NCI-H460 (cell line): ENCODE results near the gene ST7. TPM values are rescaled to one million over a fixed set of nuclear protein-coding genes. Genes with fewer than 3 reads are reported as not detected.
"Not testable (repeated sequence)": the region's sequence is repeated elsewhere in the genome, so short reads cannot be mapped to it uniquely, and the experiment has no call there.

Experiments used
- DNase-seq: peaks from one replicate; pipeline ENCODE4 v3.0.0-alpha.2; 2016; ENCODE audit warnings: low read depth; ENCODE audit errors: extremely low read depth
- total RNA-seq: library from RNA; depleted of rRNA; stranded (reverse); fragments of >200 nt; shearing (Covaris generic); gene quantifications from 2 replicates; pipeline ENCODE4 v1.2.3, GENCODE V29; 2014

ST7 gene
- total RNA-seq, 1 experiment from 2014 or later = 30.7 TPM

GRCh38 chr7:117119192-117119924 is 166.1 kb downstream of the ST7 start:
- DNase-seq = peak; percentile 85

- not testable (repeated sequence) for DNase-seq
Observed at GRCh38 chr7:117120321-117120720, 167.0 kb downstream of the ST7 start.

DNA sequence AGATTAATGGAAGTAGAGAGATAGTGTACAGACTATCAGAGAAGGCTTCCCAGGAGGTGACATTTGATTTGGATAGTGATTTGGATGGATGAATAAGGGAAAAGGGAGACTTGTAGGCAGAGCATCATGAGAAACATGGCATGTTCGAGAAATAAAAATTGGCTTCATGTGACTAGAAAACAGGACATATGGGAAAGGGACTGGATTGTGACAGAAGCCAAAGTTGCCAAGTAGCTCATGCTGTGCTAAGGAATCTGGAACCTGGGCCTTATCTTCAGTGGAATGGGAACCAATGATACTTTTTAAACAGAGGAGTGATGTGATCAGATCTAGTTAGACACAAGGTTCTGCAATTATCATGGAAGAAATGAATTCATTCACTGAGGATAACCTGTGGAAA is 168.7 kb downstream of the ST7 start:
- DNase-seq = not testable (repeated sequence)

DNA sequence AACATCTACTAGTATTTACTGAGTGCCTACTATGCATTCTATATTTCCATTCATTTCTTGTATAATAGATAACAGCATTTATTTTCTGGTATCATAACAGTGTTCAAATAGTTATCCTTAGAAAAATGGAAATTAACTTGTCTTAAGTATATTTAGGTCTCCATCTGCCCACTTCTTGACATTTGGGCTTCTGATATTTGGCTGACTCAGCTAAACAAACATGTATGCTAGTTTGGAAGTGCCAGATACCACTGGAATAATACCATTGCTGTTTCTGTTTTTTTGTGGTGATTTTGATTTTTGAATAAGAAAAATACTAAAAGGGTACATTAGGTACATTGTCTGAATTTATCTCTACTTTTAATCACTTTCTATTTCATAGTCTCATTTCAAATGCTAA is 169.2 kb downstream of the ST7 start:
- DNase-seq = no peak

DNA sequence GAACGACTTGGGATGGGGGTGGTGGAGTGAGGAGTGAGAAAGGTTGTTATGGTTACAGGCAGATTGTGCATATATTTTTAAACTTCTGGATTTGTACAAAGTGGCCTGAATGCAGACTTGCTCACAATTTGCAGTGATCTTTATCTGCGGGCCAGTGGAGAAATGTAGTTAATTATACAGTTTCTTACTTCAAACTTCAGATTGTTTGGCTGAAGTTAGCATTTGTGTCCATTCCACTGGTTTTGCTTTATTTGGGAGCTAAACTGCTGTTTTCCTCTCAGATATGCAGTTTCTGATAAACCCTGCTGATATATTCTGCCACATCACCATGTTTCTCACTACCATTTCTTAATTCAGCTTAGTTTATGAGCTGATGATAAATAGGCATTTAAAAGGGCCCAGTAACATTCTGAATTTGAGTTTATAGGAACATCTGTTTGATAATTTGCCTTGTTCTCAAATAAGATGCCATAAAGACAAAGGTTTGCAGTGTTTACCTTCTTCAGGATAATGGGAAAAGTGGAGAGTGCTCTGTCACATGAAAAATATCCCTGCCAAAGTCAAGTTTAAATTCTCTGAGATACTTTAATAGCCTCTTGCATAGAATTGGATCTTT is 170.1 kb downstream of the ST7 start:
- DNase-seq = no peak

DNA sequence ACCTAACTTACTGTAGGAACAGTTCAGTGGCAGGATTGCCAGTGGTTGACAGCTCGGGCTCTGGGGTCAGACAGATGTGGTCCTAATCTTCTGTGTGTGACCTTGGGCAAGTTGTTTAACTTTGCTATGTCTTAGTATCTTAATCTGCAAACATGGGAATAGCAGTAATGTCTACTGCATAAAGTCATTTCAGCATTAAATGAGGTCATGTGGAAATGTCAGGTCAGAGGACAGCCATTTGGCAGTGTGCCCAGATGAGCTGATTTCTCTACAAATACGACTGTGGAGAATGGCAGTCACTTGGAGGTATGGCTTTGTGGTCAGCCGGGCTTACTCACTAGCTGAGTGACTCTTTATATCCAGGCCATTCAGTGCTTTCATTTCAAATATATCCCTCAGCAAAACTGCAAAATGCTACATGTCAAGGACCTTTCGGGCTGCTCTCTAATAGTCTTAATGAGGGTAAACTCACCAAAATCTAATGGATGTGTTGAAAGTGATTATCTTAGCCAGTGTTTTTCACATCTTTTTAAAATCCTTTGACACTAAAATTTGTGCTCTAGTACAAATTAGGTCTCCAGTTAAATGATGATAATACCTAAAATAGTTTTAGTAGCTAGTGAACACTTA is 171.4 kb downstream of the ST7 start:
- peak; percentile 26 for DNase-seq

GRCh38 chr7:117126676-117127075 is 173.4 kb downstream of the ST7 start:
- DNase-seq = no peak

- peak; percentile 54 for DNase-seq
Observed at GRCh38 chr7:117127585-117128168, 174.4 kb downstream of the ST7 start.

DNA sequence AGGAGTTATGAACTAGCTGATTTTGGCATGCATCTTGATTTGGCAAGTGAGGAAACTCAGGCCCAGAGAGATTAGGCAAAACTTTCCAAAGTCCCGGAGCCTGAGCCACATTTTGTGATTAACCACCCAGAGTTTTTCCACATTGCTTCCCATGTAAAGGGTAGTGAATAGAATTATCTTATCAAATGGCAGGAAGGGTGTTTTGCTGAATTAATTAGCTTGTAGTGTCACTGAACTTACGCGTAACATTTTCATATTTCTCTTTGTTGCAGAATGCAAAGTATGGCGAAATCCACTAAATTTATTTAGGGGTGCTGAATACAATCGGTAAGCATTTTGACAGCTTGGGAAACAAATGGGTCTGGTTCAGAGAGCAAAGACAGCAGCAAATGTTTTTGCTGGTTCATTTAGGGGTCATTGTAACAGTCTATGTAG is 176.2 kb downstream of the ST7 start:
- DNase-seq = no peak

DNA sequence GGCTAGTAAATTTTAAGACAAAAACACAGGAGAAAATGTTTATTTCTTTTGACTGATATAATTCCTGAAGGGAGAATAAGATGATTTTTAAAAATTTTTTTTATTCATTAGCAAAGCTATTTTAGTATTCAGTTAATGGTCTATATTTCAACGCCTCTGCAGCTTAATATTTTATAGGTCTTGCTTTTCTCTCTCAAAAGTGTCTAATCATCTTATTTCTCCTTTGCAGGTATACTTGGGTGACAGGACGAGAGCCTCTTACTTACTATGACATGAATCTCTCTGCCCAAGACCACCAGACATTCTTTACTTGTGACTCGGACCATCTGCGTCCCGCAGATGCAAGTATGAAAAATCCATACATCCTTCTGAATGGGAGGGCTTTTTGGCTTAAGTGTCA is 177.0 kb downstream of the ST7 start:
- DNase-seq = no peak

- no peak for DNase-seq
Observed at GRCh38 chr7:117132321-117133120, 179.2 kb downstream of the ST7 start.

- no peak for DNase-seq
Observed at GRCh38 chr7:117133125-117133524, 179.8 kb downstream of the ST7 start.

DNA sequence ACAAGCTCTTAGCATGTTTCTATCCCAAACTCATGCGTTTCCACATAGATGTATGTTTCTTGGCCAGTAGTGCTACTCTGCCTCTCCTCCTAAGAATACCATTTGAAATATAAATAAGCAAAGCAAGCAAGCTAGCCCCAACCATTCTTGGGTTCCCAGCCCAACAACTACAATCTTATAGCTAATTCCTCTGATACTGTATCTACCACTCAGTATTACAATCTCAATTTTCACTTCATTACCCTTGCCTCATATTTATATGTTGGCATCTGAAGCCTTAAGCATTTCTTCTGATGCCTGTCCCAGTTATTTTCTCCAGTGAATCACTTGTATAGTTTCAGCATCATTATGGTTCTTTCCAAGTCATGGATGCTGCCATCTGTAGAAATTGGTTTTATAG is 181.1 kb downstream of the ST7 start:
- no peak for DNase-seq

- DNase-seq = no peak
Observed at GRCh38 chr7:117134889-117135552, 181.7 kb downstream of the ST7 start.

GRCh38 chr7:117135553-117135891 is 182.2 kb downstream of the ST7 start:
- no peak for DNase-seq

- DNase-seq = no peak
Observed at GRCh38 chr7:117137868-117138267, 184.6 kb downstream of the ST7 start.

- no peak for DNase-seq
Observed at GRCh38 chr7:117138495-117138894, 185.2 kb downstream of the ST7 start.

GRCh38 chr7:117138981-117139380 is 185.7 kb downstream of the ST7 start:
- DNase-seq = no peak

- DNase-seq = no peak
Observed at GRCh38 chr7:117139397-117139984, 186.2 kb downstream of the ST7 start.

DNA sequence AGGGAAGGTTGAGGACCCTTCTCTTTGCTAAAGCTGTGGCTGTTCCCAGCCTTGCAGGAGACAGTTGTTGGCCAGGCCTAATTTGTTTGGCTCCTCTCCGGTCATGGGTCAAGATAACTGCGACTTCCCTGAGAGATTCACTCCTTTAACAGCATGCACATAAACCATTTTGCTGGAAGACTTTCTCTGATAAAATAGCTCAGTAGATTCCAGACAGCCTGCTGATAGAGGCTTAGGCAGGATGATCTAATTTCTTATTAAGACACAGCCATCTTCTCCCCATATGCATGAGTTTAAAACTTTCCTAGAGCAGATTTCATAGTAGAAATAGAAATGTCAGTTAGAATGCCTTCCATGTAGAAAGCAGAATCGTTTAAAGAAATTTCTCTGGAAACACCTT is 187.6 kb downstream of the ST7 start:
- DNase-seq = no peak
